GM12892 (cell line): ENCODE measurements around the gene MAN2A1.

Source experiments
- POLR2A ChIP-seq: IDR thresholded peaks from 2 replicates; pipeline ENCODE4 v1.6.1; 2011; ENCODE audit warnings: low read depth, low read length, control low read depth
- POLR2AphosphoS5 ChIP-seq: IDR thresholded peaks from 2 replicates; pipeline ENCODE4 v1.6.1; 2011; ENCODE audit warnings: low read depth, low read length, control low read depth

- no peak for TF ChIP-seq POLR2AphosphoS5
- TF ChIP-seq POLR2A: no peak
Measured at GRCh38 chr5:109719978-109720377, 30.3 kb downstream of the MAN2A1 start.
